Vagina (tissue), 2 donors: ENCODE results near the gene MRPL1.

Experiments used
- POLR2A ChIP-seq, 2 donors: fragments of 450-650 bp; IDR thresholded peaks; one replicate each; pipeline ENCODE4 v1.6.1; 2017; ENCODE audit warnings: antibody characterized with exemption in 2 of 2, mild to moderate bottlenecking in 2 of 2, moderate library complexity in 2 of 2
- POLR2AphosphoS5 ChIP-seq, 2 donors: sonication (generic); formaldehyde crosslinking; IDR thresholded peaks; one replicate each; pipeline ENCODE4 v1.9.0; 2017; ENCODE audit warnings: antibody characterized with exemption in 2 of 2, mild to moderate bottlenecking in 2 of 2, low read depth in 1 of 2; ENCODE audit not compliant: insufficient read depth in 1 of 2
- TF ChIP-seq, protein P1 (sequence below), 3 experiments: fragments of 450-650 bp in 2 of 3; fragments of 200-600 bp in 1 of 3; sonication (generic) in 1 of 3; IDR thresholded peaks; one replicate each; pipeline ENCODE4 v1.5.1; 2017 to 2019; ENCODE audit warnings: antibody characterized with exemption in 3 of 3, mild to moderate bottlenecking in 2 of 3, moderate library complexity in 2 of 3

- TF ChIP-seq, protein P1, sequence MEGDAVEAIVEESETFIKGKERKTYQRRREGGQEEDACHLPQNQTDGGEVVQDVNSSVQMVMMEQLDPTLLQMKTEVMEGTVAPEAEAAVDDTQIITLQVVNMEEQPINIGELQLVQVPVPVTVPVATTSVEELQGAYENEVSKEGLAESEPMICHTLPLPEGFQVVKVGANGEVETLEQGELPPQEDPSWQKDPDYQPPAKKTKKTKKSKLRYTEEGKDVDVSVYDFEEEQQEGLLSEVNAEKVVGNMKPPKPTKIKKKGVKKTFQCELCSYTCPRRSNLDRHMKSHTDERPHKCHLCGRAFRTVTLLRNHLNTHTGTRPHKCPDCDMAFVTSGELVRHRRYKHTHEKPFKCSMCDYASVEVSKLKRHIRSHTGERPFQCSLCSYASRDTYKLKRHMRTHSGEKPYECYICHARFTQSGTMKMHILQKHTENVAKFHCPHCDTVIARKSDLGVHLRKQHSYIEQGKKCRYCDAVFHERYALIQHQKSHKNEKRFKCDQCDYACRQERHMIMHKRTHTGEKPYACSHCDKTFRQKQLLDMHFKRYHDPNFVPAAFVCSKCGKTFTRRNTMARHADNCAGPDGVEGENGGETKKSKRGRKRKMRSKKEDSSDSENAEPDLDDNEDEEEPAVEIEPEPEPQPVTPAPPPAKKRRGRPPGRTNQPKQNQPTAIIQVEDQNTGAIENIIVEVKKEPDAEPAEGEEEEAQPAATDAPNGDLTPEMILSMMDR (IDR thresholded peaks at IDR 0.05): no peak
- TF ChIP-seq POLR2A (IDR thresholded peaks at IDR 0.05) (no peak), POLR2AphosphoS5 (IDR thresholded peaks at IDR 0.05; ENCODE audit: insufficient read depth in 1 of 2, low read depth in 1 of 2) (no peak)
Measured at GRCh38 chr4:77827343-77827742, 35.3 kb upstream of the MRPL1 start.
